HG03039 (cell line): ENCODE results near the gene KIAA1549.

Experiments
- ATAC-seq: cut with Tn5 transposase; IDR thresholded peaks from one replicate; pipeline ENCODE4 v1.9.1; 2021; ENCODE audit warnings: mild to moderate bottlenecking, moderate library complexity; ENCODE audit not compliant: unreplicated experiment

The KIAA1549 gene

DNA sequence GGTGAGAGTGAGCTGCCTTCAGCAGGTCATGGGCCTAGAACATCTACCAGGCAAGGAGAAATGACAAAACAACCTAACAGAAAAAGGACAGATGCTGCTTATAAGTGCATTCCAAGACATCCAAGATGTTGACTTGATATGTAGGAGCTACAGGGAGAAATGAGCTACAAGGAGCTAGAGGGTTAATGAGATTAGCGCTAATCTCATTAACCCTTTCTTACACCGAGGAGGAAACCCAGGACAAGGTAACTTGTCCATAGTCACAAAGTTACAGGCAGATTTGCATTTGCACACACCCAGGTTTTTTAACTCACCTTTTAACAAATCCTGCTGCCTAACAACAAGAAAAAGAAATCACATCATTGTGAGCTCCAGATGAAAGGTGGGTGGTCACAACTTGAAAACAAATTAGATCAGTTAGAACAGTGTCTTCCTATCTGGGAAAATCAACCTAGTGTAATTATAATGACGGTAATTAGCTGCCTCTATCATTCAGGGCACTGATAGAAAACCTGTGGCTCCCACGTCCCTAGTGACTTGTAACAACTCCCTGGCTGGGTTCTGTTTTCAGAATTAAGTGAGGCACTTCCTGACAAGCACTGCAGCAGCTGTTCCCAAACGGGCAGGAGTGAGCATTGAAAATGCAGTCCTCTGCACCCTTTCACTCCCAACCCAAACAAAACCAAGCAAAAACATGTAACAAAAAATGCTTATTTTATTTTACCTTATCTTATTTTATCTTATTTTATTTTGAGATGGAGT is 5.7 kb downstream of the KIAA1549 start:
- no peak for ATAC-seq

- ATAC-seq, result no peak
These were observed 6.4 kb downstream of the KIAA1549 start for GRCh38 chr7:138974675-138975292.

GRCh38 chr7:138974103-138974502 is 7.1 kb downstream of the KIAA1549 start:
- ATAC-seq, result no peak

GRCh38 chr7:138970952-138971351 is 10.2 kb downstream of the KIAA1549 start:
- ATAC-seq, result no peak

DNA sequence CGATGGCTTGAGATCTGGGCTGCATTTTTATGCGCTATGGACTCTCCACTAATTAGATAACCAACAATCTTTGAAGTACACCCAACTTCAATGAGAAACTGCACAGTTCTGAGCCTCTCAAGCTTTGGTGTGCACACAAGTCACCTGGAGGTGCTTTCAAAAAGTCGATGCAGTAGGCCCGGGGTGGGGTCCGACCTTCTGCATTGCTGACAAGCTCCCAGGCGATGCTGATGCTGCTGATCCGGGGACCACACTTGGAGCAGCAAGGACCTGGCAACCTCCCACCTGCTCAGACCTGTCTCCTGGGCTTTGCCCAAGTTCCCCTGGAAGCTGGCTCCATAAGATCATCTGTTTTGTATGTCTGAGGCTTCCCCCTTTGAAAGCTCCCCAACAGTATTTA is 10.7 kb downstream of the KIAA1549 start:
- ATAC-seq, result no peak

- no peak for ATAC-seq
These were observed 14.0 kb downstream of the KIAA1549 start for GRCh38 chr7:138967159-138967558.

DNA sequence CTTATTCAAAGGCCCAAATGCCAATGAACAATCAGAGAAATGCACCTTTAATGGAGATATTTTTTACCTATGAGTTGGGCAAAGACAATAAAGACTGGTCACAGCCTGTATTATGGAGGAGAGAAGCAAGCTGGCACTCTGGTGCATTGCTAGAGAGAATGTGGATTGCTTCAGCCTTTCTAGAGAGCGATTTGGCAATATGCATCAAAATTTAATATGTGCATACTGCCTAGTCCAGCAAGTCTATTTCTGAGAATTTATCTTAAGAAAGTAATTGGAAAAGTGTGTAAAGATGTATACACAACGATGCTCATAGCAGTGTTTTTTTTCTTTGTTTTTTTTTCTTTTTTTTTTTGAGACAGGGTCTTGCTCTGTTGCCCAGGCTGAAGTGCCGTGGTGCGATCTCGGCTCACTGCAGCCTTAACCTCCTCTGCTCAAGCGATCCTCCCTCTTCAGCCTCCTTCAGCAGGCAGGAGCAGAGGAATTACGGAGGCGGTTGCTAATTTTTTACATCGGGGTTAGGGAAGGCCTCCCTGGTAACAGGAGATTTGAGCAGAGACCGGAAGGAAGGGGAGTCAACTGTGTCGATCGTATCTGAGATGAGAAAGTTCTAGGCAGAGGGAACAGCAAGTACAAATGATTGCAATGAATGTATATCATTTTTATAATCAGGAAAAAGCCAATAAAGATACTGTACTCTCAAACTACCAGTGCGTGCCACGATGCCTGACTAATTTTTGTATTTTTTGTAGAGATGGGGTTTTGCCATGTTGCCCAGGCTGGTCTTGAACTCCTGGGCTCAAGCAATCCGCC is 16.4 kb downstream of the KIAA1549 start:
- ATAC-seq, result no peak

GRCh38 chr7:138963675-138964074 is 17.5 kb downstream of the KIAA1549 start:
- no peak for ATAC-seq

- no peak for ATAC-seq
These were observed 18.5 kb downstream of the KIAA1549 start for GRCh38 chr7:138962561-138963270.

DNA sequence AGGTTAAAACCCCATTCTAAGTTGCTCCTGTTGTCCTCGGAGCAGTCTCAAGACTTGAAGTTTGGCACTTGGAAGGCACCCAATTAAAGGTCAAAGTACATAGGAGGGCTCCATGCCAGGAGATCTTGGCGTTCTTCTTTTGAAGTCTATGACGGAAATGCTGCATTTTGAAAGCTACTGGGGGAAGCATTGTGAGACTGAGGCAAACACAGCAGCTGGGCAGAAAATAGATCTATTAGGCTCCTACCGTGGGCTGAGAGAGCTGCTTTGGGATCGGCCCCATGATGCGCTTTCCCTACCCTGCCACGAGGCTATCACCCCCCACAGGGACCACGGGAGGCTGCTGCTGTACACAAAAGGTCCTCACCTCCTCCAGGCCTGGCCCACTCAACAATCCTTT is 20.0 kb downstream of the KIAA1549 start:
- no peak for ATAC-seq

DNA sequence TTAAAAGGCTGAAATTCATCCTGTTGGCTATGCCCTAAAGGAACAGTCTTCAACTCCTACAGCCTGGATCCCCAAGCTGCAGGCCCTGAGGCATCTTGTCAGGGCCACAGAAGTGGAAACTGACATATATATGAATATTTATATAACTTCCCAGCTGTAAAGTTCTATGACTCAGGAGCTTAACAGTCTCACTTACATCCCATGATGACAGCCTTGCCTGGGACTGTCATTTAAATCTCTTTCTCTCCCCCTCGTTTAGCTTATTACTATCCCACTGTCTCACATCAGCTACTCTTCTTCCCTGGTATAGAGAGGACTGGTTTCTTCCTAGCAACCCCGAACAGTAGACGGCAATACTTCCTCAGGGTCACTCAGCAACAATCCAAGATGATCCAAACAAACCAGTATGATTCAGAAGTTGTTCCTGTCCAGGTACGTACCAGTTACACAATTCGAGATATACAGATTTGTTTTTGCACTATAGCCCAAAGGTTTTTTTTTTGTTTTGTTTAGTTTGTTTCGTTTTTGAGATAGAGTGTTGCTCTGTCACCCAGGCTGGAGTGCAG is 22.7 kb downstream of the KIAA1549 start:
- no peak for ATAC-seq

- ATAC-seq, result no peak
These were observed 23.3 kb downstream of the KIAA1549 start for GRCh38 chr7:138957753-138958390.

DNA sequence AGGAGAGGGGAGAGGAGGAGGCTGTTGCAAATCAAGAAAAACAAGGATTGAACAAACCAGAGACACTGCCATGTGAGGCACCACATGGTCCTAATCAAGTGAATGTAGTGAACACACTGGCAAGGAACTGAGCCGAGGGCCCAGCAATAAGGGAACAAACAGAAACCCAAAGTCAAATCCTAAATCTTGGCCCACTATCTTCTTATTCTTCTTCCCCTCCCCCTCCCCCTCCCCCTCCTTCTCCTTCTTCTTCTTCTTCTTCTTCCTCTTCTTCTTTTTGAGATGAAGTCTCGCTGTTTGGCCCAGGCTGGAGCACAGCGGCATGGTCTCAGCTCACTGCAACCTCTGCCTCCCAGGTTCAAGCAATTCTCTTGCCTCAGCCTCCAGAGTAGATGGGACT is 24.0 kb downstream of the KIAA1549 start:
- ATAC-seq, result no peak

- no peak for ATAC-seq
These were observed 26.4 kb downstream of the KIAA1549 start for GRCh38 chr7:138954545-138955475.

DNA sequence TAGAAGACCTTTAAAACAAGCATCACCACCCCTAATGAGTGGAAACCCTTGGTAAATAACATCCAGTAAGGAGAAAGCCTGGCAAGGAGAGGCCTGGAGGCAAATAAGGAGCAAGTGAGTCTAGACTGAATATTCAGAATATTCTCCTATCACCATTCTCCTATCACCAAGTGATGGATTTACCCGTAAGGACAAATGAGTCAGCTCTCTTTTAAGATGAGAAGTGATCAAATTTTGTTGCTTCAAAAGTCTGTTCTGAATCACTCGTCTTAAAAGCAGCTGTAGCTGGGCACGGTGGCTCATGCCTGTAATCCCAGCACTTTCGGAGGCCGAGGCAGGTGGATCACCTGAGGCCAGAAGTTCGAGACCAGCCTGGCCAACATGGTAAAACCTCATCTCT is 28.4 kb downstream of the KIAA1549 start:
- no peak for ATAC-seq

GRCh38 chr7:138951953-138952352 is 29.2 kb downstream of the KIAA1549 start:
- ATAC-seq, result no peak

DNA sequence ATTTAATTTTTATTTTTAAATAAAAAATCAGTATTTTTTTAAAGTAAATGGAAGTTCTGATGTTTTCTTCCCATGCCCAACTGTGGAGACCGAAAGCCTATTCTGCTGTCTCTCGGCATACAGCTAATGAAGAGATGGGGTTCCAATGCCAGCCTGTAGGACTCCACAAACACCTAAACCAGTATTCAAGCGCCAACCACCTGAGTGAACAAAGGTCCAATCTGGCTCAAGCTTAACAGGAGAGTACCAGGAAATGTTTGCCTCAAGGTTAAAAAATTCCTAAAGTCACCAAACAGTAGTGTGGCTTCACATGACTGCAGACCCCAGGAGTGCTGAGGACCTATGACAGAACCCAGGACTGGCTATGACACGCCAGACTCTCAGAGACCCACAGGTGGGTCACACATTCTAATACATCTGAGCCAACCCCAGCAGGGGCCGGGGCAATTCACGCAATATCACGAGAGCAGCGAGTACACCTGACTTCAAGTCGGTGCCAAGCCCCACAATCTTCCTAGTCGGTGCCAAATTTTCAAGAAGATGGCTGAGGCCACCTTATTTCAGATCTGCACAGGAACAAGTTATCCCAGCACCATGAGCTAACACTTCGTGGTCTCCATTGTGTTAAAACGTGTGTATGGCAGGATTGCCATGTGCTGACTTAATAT is 31.6 kb downstream of the KIAA1549 start:
- ATAC-seq, result no peak

- ATAC-seq, result no peak
These were observed 32.8 kb downstream of the KIAA1549 start for GRCh38 chr7:138948403-138948802.

DNA sequence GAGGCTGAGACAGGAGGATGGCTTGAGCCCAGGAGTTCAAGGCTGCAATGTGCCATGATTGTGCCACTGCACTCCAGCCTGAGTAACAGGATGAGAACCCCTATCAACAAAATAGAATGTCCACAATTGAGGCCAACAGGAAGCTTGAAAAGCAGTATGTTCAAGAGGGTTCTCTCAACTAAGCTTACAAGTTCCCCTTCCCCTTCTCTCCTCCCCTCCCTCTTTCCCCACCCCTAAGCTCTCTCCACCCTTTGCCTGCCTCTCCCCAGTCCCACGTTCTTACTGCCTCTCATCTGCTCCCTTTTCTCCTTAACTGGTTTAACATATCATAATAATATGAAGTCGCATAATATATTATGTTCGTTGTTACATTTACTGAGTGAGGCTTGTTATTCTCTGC is 35.4 kb downstream of the KIAA1549 start:
- ATAC-seq, result no peak
